C4-2B (cell line): ENCODE data around the gene BORCS5.

Source experiments
- ZFX ChIP-seq: fragments of 450-650 bp; IDR thresholded peaks from 2 replicates; pipeline ENCODE4 v1.6.1; 2017
- TF ChIP-seq, protein P1 (sequence below): fragments of 450-650 bp; conservative IDR thresholded peaks from 2 replicates; pipeline ENCODE4 v1.5.1; 2017; ENCODE audit warnings: mild to moderate bottlenecking

GRCh38 chr12:12372946-12373722 lies 16.3 kb downstream of the BORCS5 start:
- TF ChIP-seq, protein P1, sequence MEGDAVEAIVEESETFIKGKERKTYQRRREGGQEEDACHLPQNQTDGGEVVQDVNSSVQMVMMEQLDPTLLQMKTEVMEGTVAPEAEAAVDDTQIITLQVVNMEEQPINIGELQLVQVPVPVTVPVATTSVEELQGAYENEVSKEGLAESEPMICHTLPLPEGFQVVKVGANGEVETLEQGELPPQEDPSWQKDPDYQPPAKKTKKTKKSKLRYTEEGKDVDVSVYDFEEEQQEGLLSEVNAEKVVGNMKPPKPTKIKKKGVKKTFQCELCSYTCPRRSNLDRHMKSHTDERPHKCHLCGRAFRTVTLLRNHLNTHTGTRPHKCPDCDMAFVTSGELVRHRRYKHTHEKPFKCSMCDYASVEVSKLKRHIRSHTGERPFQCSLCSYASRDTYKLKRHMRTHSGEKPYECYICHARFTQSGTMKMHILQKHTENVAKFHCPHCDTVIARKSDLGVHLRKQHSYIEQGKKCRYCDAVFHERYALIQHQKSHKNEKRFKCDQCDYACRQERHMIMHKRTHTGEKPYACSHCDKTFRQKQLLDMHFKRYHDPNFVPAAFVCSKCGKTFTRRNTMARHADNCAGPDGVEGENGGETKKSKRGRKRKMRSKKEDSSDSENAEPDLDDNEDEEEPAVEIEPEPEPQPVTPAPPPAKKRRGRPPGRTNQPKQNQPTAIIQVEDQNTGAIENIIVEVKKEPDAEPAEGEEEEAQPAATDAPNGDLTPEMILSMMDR, result no peak
- TF ChIP-seq ZFX, result no peak
